Measurements from ENCODE around the gene MEGF11.

Gene MEGF11

DNA sequence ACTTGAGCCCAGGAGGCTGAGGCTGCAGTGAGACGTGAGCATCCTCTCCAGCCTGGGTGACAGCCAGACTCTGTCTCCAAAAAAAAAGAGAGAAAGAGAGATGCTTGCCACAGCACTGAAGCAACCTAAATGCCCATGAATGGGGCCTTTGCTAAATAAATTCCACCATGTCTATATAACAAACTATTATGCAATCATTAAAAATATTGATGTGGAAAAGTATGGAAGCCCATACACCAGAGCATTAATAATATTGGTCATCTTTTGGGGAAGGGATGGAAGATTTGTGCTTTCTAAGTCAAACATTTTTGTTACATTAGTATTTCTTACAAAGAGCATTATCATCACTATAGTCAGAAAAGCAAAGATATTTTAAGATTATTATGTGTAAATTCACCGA lies 116.6 kb downstream of the MEGF11 start:
- DNase-seq: no peak

DNA sequence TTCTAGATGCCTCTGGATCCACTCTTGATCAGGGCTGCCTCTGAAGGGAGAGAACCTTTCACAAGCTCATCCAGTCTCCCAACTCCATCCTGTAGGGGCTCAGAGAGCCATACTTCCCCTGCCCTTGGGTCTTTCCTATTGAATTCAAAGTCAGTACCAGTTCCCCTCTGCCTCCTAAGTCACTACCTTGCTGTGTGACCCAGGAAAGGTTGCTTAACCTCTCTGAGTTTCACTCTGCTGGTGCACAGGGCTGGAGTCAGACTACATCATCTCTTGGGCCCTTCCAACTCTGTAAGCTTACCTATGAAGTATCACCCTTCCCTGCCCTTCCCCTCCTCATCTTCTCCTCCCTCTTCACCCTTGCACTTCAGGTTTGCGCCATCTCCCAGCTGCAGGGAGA lies 117.9 kb downstream of the MEGF11 start:
- no peak for DNase-seq

- DNase-seq: no peak
Measured at GRCh38 chr15:66134284-66134683, 119.3 kb downstream of the MEGF11 start.

DNA sequence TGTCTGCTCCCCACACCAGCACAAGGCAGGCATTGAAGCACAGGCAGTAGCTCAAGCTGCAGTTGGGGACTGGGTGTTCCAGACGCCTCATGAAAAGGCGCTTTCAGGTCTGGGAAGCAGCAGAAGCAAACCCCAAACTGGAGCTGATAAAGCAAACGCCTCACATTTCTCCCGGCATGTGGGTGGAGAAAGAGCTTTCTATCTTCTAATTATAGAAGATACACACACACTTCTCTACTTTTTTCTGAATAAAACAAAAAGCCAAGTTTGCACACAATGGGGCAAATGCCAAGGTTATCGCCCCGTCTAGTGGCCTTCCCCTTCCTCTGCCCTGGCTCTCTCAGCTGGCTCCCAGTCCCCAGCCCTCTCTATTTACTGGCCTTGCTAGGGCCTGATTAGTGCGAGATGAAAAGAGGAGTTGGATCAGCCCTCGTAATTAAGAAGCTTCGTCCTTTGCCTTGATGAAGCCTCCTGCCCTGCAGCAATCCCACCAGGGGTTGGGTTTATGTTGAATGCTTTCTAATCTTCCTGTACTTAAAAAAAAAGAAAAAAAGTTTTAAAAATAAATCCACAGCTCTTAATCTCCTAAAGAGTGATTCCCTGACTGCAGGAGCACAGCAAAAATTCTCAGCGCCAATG lies 120.2 kb downstream of the MEGF11 start:
- no peak for DNase-seq

GRCh38 chr15:66132251-66132816 lies 121.2 kb downstream of the MEGF11 start:
- no peak for DNase-seq

DNA sequence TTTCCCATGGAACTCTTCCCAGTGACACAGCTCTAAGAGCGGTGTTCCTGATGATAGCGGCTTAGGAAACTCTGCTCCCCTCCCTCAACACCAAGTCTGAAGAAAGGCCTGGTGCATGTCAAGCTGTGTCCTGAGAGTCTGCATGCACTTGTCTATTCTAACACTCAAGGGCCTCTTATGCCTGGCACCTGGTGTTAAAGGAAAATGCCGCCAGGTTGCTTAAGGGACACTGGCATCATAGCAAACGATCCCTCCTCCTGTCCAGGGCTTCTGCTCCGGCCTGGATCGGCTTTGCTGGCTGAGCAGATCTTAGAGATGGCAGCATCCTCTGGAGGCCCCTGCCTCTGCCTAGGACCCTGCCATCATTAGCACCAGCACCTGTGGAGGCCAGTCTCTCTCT lies 121.7 kb downstream of the MEGF11 start:
- DNase-seq: peak; percentile 47

DNA sequence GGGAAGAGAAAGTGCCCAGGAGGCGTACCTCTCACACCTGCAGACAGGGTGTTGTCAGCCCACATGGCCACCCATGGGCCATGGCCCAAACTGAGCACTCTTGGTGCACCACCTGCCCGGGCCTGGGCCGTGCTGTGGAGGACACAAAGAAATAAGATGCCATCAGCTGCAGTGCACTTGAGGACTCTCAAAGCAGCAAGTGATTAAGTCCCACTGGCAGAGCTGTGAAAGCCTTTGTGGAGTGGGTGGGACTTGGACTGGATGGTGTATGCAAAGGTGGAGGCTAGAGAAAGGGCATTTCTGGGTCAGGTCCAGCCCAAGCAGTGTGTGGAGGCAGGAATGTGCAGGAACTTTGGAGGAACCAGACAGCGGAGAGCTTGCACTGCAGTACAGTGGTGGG lies 122.3 kb downstream of the MEGF11 start:
- DNase-seq: peak; percentile 31

DNA sequence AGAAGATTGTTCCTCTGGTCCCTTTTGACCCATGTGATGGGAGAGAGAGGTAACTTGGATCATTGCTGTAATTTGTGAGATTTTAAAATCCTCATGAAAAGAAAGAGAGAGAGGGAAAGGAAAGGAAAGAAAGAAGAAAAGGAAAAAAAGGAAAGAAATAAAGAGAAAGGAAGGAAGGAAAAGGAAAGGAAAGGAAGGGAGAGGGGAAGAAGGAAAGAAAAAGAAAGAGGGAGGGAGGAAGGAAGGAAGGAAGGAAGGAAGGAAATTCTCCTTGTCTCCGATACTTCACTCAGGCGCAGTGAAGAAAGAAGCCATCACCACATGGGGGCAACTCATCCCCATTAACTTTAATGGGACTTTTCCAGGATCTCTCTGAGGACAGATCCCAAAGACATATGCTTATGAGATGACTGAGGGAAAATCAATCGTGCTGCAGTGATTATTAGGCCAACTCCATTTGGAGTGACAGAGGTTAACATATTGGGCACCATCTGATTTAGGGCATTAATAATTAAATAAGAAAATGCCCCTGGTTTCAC lies 123.0 kb downstream of the MEGF11 start:
- DNase-seq: no peak

GRCh38 chr15:66129586-66129985 lies 124.0 kb downstream of the MEGF11 start:
- no peak for DNase-seq

DNA sequence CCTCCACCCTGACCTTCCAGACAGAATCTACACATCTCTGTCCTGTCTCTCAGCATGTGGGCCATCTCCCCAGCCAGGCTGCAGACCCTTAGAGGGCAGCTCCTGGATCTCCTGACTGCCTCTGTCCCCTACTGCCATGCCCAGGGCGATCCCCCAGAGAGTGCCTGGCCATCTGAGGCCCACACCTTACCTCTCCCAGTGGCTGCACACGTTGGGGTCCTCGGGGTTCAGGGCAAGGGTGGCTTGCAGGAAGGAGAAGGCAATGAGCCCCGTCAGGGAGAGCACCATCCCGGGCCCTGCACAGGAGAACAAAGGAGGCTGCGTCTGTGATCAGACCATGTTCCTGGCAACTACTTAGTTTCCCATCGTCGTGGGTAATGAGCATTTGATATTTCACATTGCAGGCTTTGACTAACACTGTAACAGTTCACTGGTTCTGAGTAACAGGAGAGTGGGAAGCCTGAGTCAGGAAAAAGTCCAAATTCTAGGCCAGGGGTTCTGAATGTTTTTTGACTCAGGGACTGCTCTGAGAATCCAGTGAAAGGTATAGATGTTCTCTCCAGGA lies 125.4 kb downstream of the MEGF11 start:
- DNase-seq: no peak

GRCh38 chr15:66126456-66126855 lies 127.1 kb downstream of the MEGF11 start:
- no peak for DNase-seq

DNA sequence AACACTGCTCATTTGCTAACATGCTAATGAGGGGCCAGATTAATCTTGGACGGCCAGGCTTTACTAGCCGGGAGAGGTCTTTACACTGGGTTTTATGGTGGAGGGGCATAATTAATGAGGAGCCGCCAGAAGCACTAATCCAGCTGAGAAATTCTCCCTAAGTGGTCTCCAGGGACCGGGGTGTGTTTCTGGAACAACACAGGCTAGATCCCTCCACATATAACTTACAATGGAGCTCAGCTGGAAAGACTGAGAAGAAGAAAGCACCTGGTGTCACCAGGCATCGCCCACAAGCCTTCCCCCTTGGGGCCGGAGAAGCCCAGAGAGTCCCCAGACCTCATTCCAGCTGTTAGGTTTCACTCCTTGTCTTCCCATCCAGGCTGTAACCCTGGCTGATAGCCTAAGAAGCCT lies 127.5 kb downstream of the MEGF11 start:
- no peak for DNase-seq

DNA sequence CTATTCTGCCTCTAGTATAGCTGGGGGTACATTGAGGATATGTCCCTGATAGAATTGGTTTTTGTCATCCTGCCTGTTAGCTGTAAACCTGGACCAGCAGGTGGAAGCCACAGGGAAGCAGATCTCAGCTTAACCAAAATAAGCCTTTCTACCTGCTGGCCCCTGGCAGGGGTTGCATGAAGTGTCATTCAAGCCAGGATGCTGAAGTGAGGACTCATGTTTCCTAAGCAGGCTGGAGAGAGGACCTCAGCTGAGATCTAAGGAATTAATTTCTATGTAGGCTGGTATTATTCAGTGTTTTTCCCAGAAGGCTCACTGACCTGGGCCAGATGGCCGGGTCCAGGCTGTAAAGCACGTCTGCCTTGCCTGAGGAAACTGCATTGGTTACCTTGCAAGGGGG lies 128.9 kb downstream of the MEGF11 start:
- no peak for DNase-seq

- DNase-seq: no peak
Measured at GRCh38 chr15:66123799-66124198, 129.8 kb downstream of the MEGF11 start.

DNA sequence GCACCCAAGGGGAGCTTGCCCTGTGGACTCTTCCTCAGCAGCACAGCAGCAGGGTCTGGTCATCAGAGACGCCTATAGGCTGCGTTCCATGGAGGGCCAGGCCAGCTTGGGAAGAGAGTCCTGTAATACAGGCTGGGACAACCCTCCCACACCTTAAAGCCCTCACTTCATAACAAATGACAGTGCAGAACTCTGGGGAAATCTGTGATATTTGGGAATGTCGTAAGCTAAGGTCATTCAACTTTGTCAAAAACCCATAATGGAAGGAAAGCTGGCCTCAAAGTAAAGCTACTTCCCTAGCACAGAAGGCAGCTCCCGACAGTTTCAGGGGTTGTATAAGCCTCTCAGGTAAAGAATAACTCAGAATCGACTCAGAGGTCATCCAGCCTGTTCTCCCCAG lies 133.1 kb downstream of the MEGF11 start:
- DNase-seq: no peak

DNA sequence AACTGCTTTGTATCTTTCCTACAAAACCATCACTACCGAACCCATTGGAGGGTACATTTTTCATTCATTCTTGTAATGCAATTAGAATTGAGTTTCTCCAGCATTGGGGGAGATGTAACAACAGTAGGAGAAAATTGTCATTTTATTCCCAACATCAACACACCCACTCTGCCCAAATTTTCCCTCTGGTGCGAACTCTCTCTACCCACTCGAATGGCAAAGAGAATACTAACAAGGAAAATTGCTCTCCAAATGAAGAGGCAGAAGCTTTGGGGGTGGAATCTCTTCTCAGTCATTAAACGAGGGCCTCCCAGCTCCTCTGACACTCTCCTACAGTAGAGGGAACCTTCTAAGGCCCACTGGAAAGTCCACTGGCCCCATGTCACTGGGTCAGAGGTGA lies 135.7 kb downstream of the MEGF11 start:
- no peak for DNase-seq

DNA sequence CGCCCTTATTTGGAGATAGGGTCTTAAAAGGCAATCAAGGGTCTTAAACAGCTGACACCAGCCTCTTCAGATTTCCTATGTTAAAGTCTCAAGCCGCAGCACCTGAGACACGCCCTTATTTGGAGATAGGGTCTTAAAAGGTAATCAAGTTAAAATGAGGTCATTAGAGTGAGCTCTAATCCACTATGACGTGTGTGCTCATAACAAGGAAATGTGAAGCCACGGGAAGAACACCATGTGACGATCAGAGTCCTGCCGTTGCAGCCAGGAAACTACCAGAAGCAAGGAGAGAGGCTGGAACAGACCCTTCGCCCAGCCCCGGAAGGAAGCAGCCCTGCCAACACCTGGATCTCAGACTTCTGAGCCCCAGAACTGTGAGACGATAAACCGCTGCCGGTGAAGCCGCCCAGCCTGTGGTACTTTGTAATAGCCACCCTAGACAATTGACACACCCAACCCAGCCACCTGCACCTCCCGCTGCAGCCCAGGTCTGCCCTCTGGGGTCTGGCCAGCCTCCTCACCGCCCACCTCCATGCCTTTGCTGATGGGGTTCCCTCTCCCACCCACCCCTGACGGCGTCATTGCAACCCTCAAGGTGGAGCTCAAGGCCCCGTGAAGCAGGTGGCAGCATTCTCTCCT lies 137.9 kb downstream of the MEGF11 start:
- DNase-seq: peak; percentile 49

DNA sequence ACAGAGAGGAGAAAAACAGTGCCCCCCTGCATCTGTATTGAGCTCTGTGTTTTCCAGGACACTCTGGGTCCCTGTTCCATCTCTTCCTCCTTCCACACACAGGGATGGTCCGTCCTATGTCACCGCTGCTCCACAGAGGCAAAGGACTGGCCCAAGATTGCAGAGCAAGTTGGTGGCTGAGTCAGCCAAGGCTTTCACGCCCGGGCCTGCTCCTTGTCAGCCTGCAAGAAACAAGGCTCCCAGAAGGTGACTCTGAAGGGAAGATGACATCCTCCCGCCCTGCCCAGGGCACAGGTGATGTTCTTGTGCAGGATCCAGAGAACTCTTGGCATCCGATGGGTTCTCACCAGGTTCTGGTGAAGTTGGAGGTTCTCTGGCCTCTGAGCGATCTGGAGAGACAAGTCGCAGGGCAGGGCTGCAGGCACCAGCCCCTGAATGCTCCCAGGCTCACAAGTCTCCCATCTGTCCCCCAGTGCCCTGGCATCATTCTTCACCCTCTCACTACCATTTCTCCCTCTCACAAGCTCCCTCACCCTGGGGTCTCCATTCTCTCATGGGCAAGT lies 138.6 kb downstream of the MEGF11 start:
- no peak for DNase-seq

DNA sequence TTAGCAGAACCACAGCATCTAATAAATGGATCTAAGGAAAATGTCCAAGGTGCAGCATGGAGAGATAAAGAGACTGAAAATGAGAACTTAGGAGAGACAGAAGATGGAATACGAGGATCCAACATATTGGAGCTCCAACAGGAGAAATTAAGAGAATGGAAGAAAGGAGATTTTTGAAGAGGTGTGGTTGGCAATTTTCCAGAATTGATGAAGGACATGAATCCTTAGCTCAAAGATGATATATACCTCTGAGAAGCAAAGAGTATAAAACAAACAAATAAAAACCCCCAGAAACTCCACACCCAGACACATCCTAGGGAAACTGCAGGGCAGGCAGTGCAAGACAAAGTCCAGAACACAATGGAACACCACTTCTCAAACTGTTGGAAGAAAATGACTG lies 141.2 kb downstream of the MEGF11 start:
- DNase-seq: no peak

DNA sequence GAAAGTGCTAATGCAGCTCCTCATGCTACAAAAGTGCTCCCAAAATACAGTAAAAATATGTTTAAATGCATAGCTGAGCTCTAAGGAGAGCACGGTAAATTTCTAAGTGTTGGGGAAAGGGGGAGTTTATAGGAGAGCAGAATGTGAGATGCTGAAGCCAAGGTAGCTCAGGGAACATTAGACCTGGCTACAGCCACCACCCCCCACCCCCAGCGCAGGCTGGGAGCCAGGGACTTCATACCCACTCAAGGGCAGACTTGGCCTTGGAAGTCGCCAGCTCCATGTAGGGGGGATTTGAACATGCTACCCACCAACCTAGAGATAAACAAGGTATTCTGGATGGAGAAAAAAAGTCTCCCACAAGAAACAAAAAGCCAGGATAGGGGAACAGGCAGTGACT lies 142.2 kb downstream of the MEGF11 start:
- no peak for DNase-seq

GRCh38 chr15:66110864-66111263 lies 142.7 kb downstream of the MEGF11 start:
- no peak for DNase-seq

GRCh38 chr15:66109826-66110225 lies 143.7 kb downstream of the MEGF11 start:
- DNase-seq: no peak

DNA sequence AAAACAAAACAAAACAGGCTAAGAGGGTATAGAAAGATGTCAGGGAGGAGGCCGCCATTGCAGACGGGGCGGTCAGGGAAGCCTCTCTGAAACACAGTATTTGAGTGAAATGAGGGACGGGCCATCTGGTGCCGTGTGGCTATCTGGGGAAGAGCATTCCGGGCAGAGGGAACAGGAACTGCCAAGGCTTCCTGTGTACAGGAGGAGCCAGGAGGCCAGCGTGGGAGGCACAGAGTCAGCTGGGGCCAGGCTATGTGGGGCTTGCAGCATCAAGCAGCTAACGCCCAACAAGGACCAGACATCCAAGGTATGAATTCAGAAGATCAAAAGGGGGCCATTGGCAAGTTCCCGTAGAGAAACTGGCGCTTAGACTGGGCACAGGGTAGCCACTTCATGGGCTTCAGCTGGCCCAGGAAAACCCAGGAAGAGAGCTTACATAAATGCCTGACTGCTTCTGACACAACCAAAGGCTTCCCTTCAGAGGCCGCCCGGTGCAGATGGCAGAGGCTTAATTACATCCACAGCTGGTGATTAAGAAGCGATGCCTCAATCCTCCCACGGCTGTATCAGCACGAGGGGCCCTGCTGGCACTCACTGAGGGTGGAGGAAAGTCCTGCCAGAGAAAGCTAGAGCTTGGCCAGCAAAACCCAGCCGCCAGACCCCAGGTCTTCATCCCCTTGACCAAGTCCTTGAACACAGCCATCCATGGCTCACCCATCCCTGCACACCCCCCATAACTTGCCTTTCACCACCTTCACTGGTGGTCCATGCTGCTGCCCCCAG lies 144.9 kb downstream of the MEGF11 start:
- no peak for DNase-seq

All from NCI-H510A treated with DMSO at 0.1 percent for 48 hours (cell line).